BLaER1 (cell line): Measurements from ENCODE around the gene MT1B.
A peak's percentile ranks its signal among the peaks of the same experiment; 100 is the strongest.
"Not testable (repeated sequence)": the region's sequence is repeated elsewhere in the genome, so short reads cannot be mapped to it uniquely, and the experiment has no call there.

Experiments
- H3K27ac ChIP-seq: shearing (Covaris generic); formaldehyde crosslinking; 2 replicates; pipeline ENCODE4 v1.8.1; 2022
- H3K27me3 ChIP-seq: shearing (Covaris generic); formaldehyde crosslinking; 2 replicates; pipeline ENCODE4 v1.8.1; 2022
- H3K36me3 ChIP-seq: shearing (Covaris generic); formaldehyde crosslinking; 2 replicates; pipeline ENCODE4 v1.8.1; 2022
- H3K4me1 ChIP-seq: shearing (Covaris generic); formaldehyde crosslinking; 2 replicates; pipeline ENCODE4 v1.8.1; 2022
- H3K4me2 ChIP-seq: shearing (Covaris generic); formaldehyde crosslinking; 2 replicates; pipeline ENCODE4 v1.8.1; 2022
- H3K4me3 ChIP-seq: shearing (Covaris generic); formaldehyde crosslinking; 2 replicates; pipeline ENCODE4 v1.8.1; 2022
- H3K9ac ChIP-seq: shearing (Covaris generic); formaldehyde crosslinking; 2 replicates; pipeline ENCODE4 v1.8.1; 2022
- H3K9me3 ChIP-seq: shearing (Covaris generic); formaldehyde crosslinking; 2 replicates; pipeline ENCODE4 v1.8.1; 2022
- H4K20me1 ChIP-seq: shearing (Covaris generic); formaldehyde crosslinking; 2 replicates; pipeline ENCODE4 v1.8.1; 2022
- Cebpa-rat ChIP-seq: shearing (Covaris generic); IDR thresholded peaks from 2 replicates; pipeline ENCODE4 v1.8.1; 2022

MT1B gene

GRCh38 chr16:56647641-56648431, 3.9 kb upstream of the MT1B start:
- Histone ChIP-seq H3K36me3 (no peaks in the 10 kb centered on the region), H3K4me2 (no peak overlapping the region), H4K20me1 (peaks cover 16% of the 10 kb centered on the region; the same call in 1 of the 2 replicates), H3K4me1 (peaks cover 2% of the 10 kb centered on the region; the same call in 1 of the 2 replicates), H3K27me3 (peaks cover 77% of the 10 kb centered on the region), H3K9ac (no peak overlapping the region), H3K4me3 (no peak overlapping the region), H3K27ac (no peak overlapping the region), H3K9me3 (no peaks in the 10 kb centered on the region)
- no peak for TF ChIP-seq Cebpa-rat

- TF ChIP-seq Cebpa-rat, result no peak
- Histone ChIP-seq H3K9ac (no peak overlapping the region), H3K4me3 (no peak overlapping the region), H3K27ac (no peak overlapping the region), H3K27me3 (peaks cover 63% of the 10 kb centered on the region), H3K4me1 (peaks cover 12% of the 10 kb centered on the region), H3K36me3 (no peaks in the 10 kb centered on the region), H3K4me2 (no peak overlapping the region), H3K9me3 (no peaks in the 10 kb centered on the region), H4K20me1 (peaks cover 3% of the 10 kb centered on the region; the same call in 1 of the 2 replicates)
Measured at GRCh38 chr16:56649271-56649670, 2.4 kb upstream of the MT1B start.

- no peak for TF ChIP-seq Cebpa-rat
- no peak overlapping the region for H3K27ac ChIP-seq
- H3K4me1 ChIP-seq, result peaks cover 12% of the 10 kb centered on the region
- no peak overlapping the region for H3K9ac ChIP-seq
- H3K9me3 ChIP-seq, result no peaks in the 10 kb centered on the region
- no peak overlapping the region for H3K4me2 ChIP-seq
- no peaks in the 10 kb centered on the region for H3K36me3 ChIP-seq
- H4K20me1 ChIP-seq, result no peaks in the 10 kb centered on the region
- H3K4me3 ChIP-seq, result no peak overlapping the region
- H3K27me3 ChIP-seq, result peaks cover 58% of the 10 kb centered on the region
Measured at GRCh38 chr16:56649820-56650219, 1.9 kb upstream of the MT1B start.

GRCh38 chr16:56652600-56652999, 914 bp downstream of the MT1B start:
- Histone ChIP-seq H3K4me3 (no peak overlapping the region), H3K9ac (no peak overlapping the region), H3K36me3 (no peaks in the 10 kb centered on the region), H3K9me3 (no peaks in the 10 kb centered on the region), H3K27me3 (peaks cover 41% of the 10 kb centered on the region), H3K4me1 (peaks cover 16% of the 10 kb centered on the region), H4K20me1 (no peaks in the 10 kb centered on the region), H3K4me2 (0 out of 2 replicates have a peak overlapping the region, but pooled peaks have one; percentile 4), H3K27ac (no peak overlapping the region)
- TF ChIP-seq Cebpa-rat, result no peak

GRCh38 chr16:56653218-56653617, 1.5 kb downstream of the MT1B start:
- H3K27ac ChIP-seq, result no peak overlapping the region
- H4K20me1 ChIP-seq, result no peaks in the 10 kb centered on the region
- H3K4me2 ChIP-seq, result peak overlapping the region; percentile 4; the same call in 1 of the 2 replicates
- peaks cover 22% of the 10 kb centered on the region for H3K4me1 ChIP-seq
- TF ChIP-seq Cebpa-rat, result no peak
- H3K9me3 ChIP-seq, result no peaks in the 10 kb centered on the region
- H3K27me3 ChIP-seq, result peaks cover 41% of the 10 kb centered on the region
- no peak overlapping the region for H3K4me3 ChIP-seq
- H3K9ac ChIP-seq, result no peak overlapping the region
- no peaks in the 10 kb centered on the region for H3K36me3 ChIP-seq

GRCh38 chr16:56657555-56658326, 6.1 kb downstream of the MT1B start, which contains the start of gene MT1F:
Gene MT1F, plus strand, starts transcription at chr16:56657959. Its CDS starts 100 bp downstream, at chr16:56658059.
- Histone ChIP-seq H3K4me3 (peak within 1 kb of the TSS; percentile 72), H3K4me2 (peak within 1 kb of the TSS; percentile 93), H4K20me1 (no peaks in the 10 kb centered on the region; the same call in 1 of the 2 replicates), H3K36me3 (no peaks in the 10 kb centered on the region), H3K9ac (peak within 1 kb of the TSS; percentile 35; the same call in 1 of the 2 replicates), H3K27ac (no peak within 1 kb of the TSS), H3K9me3 (no peaks in the 10 kb centered on the region), H3K4me1 (peaks cover 34% of the 10 kb centered on the region), H3K27me3 (peaks cover 65% of the 10 kb centered on the region)
- no peak for TF ChIP-seq Cebpa-rat

GRCh38 chr16:56658327-56658875, 6.7 kb downstream of the MT1B start:
- no peaks in the 10 kb centered on the region for H3K36me3 ChIP-seq
- H3K4me1 ChIP-seq, result peaks cover 31% of the 10 kb centered on the region
- peak overlapping the region; percentile 93 for H3K4me2 ChIP-seq
- H3K4me3 ChIP-seq, result peak overlapping the region; percentile 72
- no peak overlapping the region for H3K27ac ChIP-seq
- no peak for TF ChIP-seq Cebpa-rat
- H3K9me3 ChIP-seq, result no peaks in the 10 kb centered on the region
- H3K9ac ChIP-seq, result peak overlapping the region; percentile 35; the same call in 1 of the 2 replicates
- no peaks in the 10 kb centered on the region; the same call in 1 of the 2 replicates for H4K20me1 ChIP-seq
- H3K27me3 ChIP-seq, result peaks cover 70% of the 10 kb centered on the region

- Histone ChIP-seq H3K27me3 (peaks cover 100% of the 10 kb centered on the region), H3K27ac (no peak overlapping the region), H3K4me1 (peaks cover 28% of the 10 kb centered on the region), H3K9me3 (no peaks in the 10 kb centered on the region), H3K9ac (no peak overlapping the region), H3K4me2 (peak overlapping the region; percentile 61), H4K20me1 (peaks cover 7% of the 10 kb centered on the region), H3K36me3 (no peaks in the 10 kb centered on the region), H3K4me3 (peak overlapping the region; percentile 51)
- no peak for TF ChIP-seq Cebpa-rat
Measured at GRCh38 chr16:56662357-56663354, 11.0 kb downstream of the MT1B start.

- H3K36me3 ChIP-seq, result no peaks in the 10 kb centered on the region
- no peak for TF ChIP-seq Cebpa-rat
- no peak overlapping the region for H3K4me3 ChIP-seq
- H3K27ac ChIP-seq, result no peak overlapping the region
- peaks cover 100% of the 10 kb centered on the region for H3K27me3 ChIP-seq
- H4K20me1 ChIP-seq, result peaks cover 26% of the 10 kb centered on the region
- H3K9ac ChIP-seq, result no peak overlapping the region
- H3K4me1 ChIP-seq, result peaks cover 32% of the 10 kb centered on the region
- H3K4me2 ChIP-seq, result no peak overlapping the region
- H3K9me3 ChIP-seq, result no peaks in the 10 kb centered on the region
Measured at GRCh38 chr16:56664506-56664905, 12.8 kb downstream of the MT1B start.

- H3K9me3 ChIP-seq, H3K4me2 ChIP-seq, H3K36me3 ChIP-seq, H3K4me3 ChIP-seq, H3K27ac ChIP-seq, H3K9ac ChIP-seq: not testable (repeated sequence)
- Histone ChIP-seq H3K4me1 (peaks cover 40% of the 10 kb centered on the region), H4K20me1 (peaks cover 36% of the 10 kb centered on the region), H3K27me3 (peaks cover 100% of the 10 kb centered on the region)
Measured at GRCh38 chr16:56665286-56666261, 13.9 kb downstream of the MT1B start.
